HG03139 (cell line): ENCODE measurements around the gene PON2.

Source experiments
- ATAC-seq: cut with Tn5 transposase; IDR thresholded peaks from one replicate; pipeline ENCODE4 v1.9.1; 2021; ENCODE audit not compliant: unreplicated experiment

The PON2 gene

DNA sequence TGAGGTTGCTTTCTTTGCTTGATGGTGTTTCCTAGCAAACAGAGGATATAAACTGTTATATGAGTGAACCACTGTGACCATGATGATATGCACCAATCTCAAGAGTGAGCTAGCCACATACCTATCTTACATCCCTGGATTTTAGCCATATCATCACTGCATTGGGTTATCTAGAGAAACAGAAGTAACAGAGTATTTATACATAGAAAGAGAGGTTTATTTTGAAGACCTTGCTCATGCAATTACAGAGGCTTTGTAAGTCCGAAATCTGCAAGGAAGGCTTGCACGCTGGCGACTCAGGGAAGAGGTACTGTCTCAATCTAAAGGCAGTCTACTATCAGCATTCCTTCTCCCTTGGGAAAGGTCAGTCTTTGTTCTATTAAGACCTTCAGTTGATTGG, 11.8 kb upstream of the PON2 start:
- ATAC-seq, result no peak

DNA sequence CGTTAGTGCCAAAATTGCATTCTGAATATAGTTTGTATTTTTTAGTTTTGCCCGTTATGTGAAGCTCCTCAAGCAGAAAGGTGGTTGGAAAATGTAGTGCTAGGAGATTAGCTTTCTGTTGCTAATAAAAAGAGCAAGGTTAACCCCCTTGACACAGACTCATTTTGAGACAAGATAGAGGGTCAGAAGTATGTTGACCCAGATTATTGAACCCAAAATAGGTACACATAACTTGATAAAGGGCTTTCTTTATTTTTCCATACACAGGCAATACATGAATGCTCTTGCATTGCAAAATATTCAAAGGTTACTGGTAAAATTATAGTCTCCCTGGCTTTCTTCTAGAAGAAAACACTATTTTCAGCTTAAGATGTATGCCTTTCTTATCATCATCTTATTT, 10.0 kb upstream of the PON2 start:
- ATAC-seq, result no peak

DNA sequence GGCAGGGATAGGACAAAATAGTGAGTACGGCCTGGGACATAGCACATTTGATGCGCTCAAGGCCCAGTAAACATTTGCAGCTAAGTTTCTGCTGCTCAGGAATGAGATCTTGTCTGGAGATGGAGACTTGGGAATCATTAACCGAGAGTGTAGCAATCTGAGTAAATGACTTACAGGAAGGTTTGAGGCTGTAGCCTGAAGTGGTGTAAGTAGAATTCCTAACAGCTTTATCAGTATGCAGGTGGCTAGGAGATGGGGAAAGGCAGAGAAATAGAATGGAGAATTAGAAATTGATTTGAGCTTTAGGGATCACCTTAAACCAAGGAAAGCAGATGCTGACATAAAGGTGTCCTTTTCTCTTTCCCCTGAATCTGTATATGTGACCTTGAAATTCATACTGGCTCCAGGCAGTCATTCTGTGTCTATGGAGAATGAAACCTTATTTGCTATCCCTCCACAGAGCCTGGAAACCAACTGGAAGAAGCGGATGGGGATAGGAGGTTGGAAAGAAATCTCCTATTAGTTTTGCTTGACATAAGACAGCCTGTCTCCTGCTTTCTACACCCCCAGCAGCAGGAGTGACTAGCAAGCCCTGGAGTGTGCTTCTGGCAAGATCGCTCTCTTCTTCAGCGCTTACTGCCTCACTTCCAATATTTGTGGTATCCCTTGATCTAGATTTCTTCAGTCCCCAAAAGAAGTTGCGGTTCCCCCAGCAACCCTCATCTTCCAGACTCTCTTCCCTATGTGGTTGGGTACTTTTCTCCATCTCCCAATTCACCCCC, 6.4 kb upstream of the PON2 start:
- no peak for ATAC-seq

DNA sequence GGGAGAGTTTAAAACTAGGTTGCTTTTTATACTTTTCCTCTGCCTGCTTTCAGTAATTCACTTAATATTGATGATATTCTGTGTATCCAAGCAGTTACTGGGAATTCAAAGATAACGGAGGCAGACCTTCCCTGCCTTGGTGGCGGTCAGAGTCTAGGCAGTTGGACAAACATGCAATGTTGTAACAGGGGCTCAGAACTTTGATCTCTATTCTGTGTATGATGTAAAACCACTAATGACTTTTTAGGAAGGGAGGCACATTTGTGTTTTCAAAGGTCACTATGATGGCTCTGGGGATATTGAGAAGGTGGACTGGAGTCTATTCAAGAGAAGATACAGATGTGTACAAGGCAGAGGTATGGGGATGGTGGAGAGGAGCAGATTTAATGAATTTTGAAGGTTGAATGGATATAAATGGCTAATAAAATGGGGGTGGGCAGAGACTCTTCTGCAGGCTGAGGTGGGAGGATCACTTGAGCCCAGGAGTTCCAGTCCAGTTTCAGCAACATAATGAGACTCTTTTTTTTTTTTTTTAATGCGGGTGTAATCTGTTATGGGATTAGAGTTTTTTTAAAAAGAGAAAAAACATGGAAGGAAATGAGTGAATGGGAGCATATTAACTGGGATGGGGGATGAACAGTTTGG, 5.7 kb upstream of the PON2 start:
- ATAC-seq, result no peak

DNA sequence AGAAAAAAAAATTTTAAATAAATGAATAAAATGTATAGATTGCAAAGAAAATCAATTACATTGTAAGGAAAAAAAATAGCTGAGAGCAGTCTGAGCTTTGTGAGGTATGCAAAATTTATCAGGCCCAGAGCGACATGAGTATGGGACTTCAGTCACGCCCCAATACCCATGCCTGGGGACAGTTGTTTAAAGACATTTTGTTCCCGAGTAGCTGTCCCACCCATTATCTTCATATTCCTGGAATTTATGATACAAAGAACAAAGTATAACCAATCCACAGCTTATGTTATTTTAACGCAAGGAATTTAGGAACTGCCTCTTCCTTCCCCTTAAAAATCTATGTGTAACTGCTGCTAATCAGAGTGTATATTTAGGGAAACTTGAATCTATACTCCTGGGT, 1.6 kb upstream of the PON2 start:
- ATAC-seq, result no peak

DNA sequence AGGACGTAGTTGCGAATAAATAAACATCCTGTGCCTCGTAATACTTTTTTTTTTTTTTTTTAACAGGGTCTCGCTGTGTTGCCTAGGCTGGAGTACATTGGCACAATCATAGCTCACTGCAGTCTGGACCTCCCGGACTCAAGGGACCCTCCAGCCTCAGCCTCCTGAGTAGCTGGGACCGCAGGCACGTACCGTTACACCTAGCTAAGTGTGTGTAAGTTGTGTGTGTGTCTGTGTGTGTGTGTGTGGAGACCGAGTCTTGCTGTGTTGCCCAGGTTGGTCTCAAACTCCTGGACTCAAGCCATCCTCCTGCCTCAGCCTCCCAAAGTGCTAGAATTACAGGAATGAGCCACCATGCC, 573 bp upstream of the PON2 start:
- ATAC-seq, result no peak

DNA sequence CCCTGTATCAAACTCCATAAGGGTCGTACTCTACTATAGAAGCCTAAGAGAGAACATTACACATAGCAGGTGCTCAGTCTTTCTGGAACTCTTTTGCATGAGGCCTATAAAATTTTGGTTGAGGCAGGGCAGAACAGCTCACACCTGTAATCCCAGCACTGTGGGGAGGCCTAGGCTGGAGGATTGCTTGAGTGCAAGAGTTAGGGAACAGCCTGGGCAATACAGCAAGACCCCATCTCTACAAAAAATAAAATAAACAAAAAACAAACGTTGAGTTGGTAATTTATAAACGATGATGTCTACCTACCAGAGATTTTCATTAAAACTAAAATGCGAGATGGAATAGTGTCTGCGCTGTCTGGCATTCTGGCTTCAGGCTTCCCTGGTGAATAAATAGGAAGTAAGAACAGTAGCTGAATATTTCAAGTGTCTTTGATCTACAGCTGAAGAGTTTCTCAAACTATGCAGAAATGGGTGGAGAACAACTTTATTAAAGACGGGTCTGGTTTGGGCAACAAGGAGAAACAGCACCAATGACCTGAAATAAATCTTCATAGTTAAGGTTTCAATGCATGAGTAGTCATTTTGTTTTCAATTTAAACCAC, 774 bp downstream of the PON2 start:
- no peak for ATAC-seq

DNA sequence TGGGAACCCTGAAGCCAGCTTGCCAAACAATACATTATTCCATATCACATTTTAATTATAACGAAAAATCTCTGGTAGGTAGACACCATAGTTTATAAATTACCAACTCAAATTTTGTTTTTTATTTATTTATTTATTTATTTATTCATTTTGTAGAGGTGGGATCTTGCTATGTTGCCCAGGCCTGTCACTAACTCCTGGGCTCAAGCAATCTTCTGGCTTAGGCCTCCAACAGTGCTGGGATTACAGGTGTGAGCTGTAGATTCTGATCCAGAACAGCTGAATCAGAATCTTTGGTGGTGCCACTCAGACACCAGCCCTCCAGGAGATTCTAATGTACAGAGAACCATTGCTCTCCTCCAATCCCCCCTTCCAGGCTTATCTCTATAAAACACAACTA, 1.7 kb downstream of the PON2 start:
- ATAC-seq, result no peak

DNA sequence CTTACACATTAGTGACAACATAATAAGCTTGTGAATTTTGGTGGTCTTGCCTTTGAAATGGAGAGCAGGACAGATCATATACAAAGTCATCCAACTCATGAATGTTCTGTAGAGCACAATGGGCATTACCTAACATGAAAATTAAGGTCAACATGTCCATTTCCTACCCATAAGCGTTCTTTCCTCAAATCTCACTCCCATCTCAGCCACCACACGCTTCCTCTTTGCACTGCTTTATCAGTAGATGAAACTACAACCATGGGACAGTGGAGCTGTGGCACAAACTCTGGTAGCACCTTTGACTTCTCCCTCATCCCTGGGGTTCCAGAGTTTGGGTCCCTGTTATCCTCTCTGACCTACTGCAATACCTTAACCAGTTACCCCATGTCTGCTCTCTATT, 2.2 kb downstream of the PON2 start:
- ATAC-seq, result no peak

DNA sequence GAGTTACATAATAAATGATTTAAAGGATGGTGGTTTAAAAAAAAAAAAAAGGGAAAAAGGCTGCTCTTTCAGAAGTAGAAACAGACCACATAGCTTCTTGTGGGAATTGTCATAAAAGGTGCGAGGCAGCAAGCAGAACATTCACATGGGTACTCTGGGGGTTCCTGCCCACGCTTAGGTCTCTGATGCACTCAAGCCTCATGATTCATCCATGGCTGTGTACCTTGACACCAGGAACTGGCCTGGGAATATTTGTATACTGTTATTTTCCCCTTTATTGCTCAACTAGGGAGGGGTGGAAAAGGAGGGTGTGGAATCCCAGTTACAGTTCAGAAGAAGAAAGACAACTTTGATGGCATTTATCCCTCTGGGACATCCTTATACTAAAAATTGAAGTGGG, 4.0 kb downstream of the PON2 start:
- ATAC-seq, result no peak

DNA sequence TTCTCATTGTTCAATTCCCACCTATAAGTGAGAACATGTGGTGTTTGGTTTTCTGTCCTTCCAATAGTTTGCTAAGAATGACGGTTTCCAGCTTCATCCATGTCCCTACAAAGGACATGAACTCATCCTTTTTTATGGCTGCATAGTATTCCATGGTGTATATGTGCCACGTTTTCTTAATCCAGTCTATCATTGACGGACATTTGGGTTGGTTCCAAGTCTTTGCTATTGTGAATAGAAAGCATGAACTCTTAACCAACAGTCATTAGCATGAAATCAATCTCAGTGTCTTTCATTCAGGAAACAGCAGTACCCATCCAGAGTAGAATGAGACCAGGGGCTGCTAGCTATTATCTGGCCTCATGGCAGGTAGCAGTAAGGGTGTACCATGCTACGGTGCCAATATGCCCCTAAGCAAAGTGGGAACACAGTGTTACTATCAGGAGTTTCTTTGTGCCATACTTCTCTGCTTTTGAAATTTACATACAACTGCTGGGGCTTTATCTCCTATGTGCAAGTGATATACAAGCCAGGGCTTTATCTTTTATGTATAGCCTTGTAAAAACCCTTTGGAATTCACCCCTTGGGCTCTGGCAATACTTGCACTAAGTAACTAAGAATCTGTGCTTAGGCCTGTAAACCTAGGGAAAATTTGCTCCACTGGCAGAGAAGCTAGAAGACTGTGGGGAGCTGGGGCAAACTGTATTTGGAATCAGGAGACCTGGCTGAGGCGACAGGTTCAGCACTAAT, 5.4 kb downstream of the PON2 start:
- ATAC-seq, result no peak

DNA sequence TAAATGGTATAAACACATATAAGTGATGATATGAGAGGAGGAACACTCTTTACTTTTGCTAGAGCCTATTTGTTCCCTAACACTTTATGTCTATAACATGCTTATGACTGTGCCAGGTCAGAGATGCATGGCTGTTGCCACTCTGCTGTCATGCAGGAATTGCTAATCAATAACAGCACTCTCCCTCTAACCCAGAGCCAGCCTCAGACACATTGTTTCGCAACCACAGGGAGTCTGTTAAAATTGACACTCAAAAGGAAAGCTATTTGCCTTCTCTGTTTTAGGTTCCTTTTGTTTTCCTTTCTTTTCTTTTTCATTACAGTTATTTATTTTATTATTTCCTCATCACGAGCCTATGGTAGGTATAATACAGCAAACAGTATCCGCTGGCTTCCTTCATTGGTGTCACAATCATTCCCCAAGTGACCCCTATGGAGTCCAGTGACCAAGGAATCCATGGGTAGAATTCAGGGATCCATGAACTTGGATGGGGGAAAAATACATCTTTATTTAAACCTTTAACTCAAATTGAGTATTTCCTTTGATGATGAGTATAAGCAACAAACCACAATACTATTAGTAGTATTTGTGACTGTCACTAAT, 6.8 kb downstream of the PON2 start:
- ATAC-seq, result no peak

DNA sequence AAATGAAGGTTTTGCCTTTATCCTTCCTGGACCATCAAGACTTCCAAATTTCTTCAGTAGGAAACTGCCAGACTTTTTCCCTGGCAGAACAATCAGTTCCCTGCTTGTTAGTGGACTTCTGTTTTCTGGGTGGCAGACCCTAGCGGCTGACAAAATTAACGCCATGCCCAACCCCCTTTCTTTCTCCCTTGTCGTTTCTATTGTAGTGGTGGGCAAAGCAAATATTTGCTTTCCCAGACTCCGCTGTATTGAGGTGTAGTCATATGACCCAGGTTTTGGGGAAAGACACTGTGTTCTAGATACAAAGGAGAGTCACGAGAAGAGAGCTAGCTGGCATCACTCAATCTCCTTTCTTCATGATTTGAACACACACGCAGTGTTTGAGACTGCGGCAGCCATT, 7.7 kb downstream of the PON2 start:
- no peak for ATAC-seq

DNA sequence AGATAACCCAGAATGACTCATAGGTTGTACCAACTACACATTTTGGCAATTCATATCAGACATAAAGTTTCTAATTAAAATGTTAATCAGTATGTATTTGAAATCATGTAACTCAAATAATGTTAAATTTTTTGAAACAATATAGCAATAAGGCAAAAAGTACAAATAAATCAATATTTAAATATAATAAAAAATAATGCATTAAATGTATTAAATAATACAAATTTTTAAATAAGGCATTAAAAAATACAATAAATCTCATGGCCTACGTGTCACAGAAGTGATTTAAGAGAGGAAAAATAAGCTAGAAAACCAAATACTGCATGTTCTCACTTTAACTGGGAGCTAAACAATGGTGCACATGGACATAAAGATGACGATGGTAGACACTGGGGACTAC, 9.1 kb downstream of the PON2 start:
- ATAC-seq, result no peak

DNA sequence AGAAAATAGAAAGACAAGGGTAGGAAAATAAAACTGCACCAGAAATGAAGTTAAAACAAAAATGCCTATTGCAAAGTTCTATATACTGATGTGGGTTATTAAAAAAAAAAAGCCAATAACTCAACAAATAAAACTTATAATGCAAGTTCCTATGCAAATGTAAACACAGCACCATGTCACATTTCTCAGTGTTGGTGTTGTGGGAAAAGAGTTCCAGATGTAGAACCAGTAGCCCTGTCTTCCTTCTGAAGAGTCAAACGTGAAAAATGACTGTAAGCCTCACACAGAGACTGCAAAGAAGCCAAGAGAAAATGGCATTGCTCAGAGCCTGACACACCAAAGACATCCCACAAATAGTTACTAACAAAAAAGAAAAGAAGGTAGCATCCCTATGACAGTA, 10.1 kb downstream of the PON2 start:
- ATAC-seq, result no peak

DNA sequence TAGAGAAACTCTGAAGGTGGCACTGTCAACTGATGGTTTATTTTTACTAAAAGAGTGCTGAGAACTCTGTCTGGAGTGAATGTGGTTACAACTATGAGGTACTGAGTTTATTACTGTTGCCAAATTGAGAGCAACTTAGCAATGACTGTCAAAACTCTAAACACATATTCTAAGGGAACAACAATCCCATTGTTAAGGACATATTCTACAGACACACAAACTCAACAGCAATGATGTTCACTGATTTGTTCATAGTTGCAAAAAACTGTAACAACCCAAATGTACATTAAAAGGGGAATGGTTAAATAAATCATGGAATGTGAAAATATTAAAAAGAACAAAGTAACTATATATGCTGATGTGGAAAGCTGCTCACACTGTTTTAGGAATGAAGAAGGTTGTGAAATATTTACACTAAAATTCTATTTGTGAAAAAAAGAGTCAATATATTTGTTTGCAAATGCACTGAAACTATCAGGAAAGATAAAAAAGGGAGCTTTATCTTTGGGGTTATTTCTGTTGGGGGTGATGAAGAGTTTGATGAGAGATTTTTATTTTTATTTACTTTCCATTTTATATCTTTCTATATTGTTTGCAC, 12.9 kb downstream of the PON2 start:
- ATAC-seq, result no peak

DNA sequence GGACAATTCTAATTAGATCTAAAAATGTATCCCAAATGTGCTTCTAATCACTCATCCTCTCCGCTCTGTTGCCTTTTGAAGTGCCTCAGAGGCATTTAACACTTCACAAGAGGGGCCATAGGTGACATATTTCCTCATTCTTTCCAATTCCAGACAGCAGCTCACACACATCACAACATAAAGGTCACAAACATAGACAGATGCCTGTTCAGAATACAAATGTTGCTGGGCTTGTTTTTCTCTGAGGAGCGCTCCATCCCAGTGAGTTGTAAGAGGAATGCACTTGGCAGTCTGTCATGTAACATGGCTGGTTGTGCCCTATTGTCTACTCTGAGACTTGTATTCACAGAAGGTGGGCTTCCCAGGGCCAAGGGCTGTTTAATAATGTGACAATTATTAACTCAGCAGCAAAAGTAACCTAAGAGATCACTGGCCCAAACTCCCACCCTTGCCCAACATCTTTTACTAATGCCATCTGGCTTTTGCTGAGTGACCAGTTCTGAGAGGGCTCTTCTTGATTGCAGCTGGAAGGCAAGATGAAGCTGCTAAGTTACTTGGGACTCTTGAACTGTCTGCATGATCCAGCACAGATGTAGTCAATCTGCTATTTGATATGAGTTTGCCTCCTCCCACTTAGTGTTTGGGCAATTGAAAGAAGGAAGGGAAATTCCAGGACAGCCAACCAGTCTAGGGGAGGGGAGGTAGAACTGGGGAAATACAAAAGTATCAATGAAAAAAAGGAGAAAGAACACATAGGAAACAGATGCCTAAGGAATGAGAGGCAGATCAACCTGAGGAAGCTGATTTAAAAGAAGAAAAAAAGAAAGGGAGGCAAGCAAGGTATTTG, 13.6 kb downstream of the PON2 start:
- no peak for ATAC-seq

DNA sequence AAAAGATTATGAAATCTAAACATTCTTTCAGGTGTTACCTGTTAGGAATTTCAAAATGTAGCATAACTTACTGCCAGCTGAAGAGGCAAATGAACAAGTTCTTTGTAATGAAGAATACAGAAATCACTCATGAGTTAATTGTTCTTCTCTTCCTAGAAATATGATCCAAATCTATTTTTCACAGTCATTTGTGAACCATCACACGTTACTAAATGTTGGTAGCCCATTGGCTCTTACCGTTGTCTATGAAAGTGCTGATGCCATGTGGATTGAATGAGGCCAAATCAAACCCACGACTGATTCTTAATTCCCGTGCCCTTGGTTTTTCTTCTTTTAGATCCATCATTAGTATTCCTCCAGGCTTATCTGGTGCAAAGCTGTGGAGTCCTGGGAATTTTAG, 22.8 kb downstream of the PON2 start:
- ATAC-seq, result no peak

DNA sequence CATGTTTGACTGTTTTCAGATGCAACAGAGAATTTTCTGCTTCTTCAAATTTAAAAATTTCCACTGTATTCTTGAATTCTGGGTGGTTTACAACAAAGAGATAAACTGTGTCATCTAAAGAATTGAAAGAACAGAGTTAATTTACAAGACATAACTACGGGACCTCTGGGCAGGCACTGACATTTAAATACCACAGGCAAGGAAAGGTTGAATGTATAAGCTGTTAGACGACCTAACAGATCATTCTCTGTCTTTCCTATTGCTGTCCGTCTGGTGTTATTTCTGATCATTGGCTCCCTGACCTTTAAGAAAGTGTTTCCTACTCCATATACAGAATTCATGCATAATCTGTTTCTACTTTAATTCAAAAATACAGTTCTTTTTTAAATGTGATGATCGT, 23.2 kb downstream of the PON2 start:
- no peak for ATAC-seq

DNA sequence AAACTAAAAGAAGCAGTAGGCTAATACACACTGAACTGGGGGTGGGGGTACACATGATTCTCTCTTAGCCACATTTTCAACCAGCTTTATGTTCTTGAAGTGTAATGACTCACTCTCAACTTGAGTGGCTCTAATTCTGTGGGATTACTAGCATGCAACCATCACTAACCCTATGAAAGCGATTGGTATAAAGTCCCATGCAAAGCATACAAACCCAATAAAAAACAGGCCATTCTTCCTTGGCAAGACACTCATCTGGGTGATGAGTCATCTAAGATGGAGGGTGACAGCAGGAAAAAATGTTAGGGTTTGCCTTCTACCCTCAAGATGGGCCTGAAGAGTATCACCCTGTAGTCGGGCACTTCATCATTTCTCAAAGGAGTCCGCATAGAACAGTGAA, 23.8 kb downstream of the PON2 start:
- no peak for ATAC-seq
